HepG2 (cell line): ENCODE measurements around the gene PARK7.
A peak's percentile ranks its signal among the peaks of the same experiment; 100 is the strongest.

ENCODE experiments used
- CC2D1A ChIP-seq: sonication (generic); formaldehyde crosslinking; IDR thresholded peaks from 2 replicates; pipeline ENCODE4 v1.8.1; 2023; ENCODE audit warnings: mild to moderate bottlenecking, missing genetic modification reagents
- CTCF ChIP-seq: sonication (generic); formaldehyde crosslinking; IDR thresholded peaks from 2 replicates; pipeline ENCODE4 v1.5.0; 2020; ENCODE audit warnings: mild to moderate bottlenecking, missing genetic modification reagents, moderate library complexity
- ETV6 ChIP-seq: sonication (generic); formaldehyde crosslinking; conservative IDR thresholded peaks from 2 replicates; pipeline ENCODE4 v1.4.0; 2020; ENCODE audit warnings: missing genetic modification reagents
- FOXM1 ChIP-seq: sonication (generic); formaldehyde crosslinking; IDR thresholded peaks from 2 replicates; pipeline ENCODE4 v1.5.0; 2020; ENCODE audit warnings: missing genetic modification reagents
- HNRNPL ChIP-seq: fragments of 200-400 bp; formaldehyde crosslinking; IDR thresholded peaks from 2 replicates; pipeline ENCODE4 v1.6.1; 2017; ENCODE audit warnings: mild to moderate bottlenecking, low read depth, low read length
- MAX ChIP-seq: IDR thresholded peaks from 2 replicates; pipeline ENCODE4 v1.6.1; 2012; ENCODE audit warnings: inconsistent platforms
- MXD1 ChIP-seq: sonication (generic); formaldehyde crosslinking; IDR thresholded peaks from 2 replicates; pipeline ENCODE4 v1.4.0; 2020; ENCODE audit warnings: mild to moderate bottlenecking, missing genetic modification reagents
- MYC ChIP-seq: sonication (generic); formaldehyde crosslinking; IDR thresholded peaks from 2 replicates; pipeline ENCODE4 v1.9.0; 2021; ENCODE audit warnings: missing genetic modification reagents, borderline replicate concordance
- NR2F1 ChIP-seq, 2 experiments: fragments of 450-650 bp in 1 of 2; formaldehyde crosslinking in 1 of 2; IDR thresholded peaks; 2 replicates each; pipeline versions ENCODE4 v1.5.0 to v1.6.1; 2016 to 2020; ENCODE audit warnings: mild to moderate bottlenecking in 1 of 2, missing compliant biosample characterization in 1 of 2, missing genetic modification reagents in 1 of 2, moderate library complexity in 1 of 2
- SMAD3 ChIP-seq: sonication (generic); formaldehyde crosslinking; IDR thresholded peaks from 2 replicates; pipeline ENCODE4 v1.4.0; 2020; ENCODE audit warnings: missing genetic modification reagents
- SRSF1 ChIP-seq: fragments of 200-400 bp; formaldehyde crosslinking; optimal IDR thresholded peaks from 2 replicates; pipeline ENCODE3; 2017; ENCODE audit warnings: mild to moderate bottlenecking, low read depth, low read length, moderate library complexity
- YY1 ChIP-seq: IDR thresholded peaks from 2 replicates; pipeline ENCODE4 v1.6.1; 2011; ENCODE audit warnings: low read length, low read depth, moderate library complexity, mild to moderate bottlenecking; ENCODE audit not compliant: insufficient read depth, insufficient replicate concordance
- ZNF530 ChIP-seq: sonication (generic); formaldehyde crosslinking; IDR thresholded peaks from 2 replicates; pipeline ENCODE4 v1.5.0; 2020; ENCODE audit warnings: low read depth, mild to moderate bottlenecking, missing genetic modification reagents

GRCh38 chr1:8025671-8026144, 64.2 kb downstream of the PARK7 start:
- TF ChIP-seq MYC (CRISPR knock-in tag) (no peak), SRSF1 (no peak), NR2F1 (CRISPR knock-in tag; IDR thresholded peaks at IDR 0.05) (no peak), SMAD3 (CRISPR knock-in tag) (no peak), YY1 (no peak), ETV6 (no peak), MAX (no peak), HNRNPL (0 out of 2 replicates have a peak, but pooled peaks have one; percentile 68), CC2D1A (CRISPR knock-in tag) (no peak), MXD1 (0 out of 2 replicates have a peak, but pooled peaks have one; percentile 4), FOXM1 (CRISPR knock-in tag) (no peak), CTCF (CRISPR knock-in tag) (no peak), ZNF530 (CRISPR knock-in tag) (no peak)
